ENCODE data around the gene ATF2. TPM values are rescaled to one million over a fixed set of nuclear protein-coding genes. Genes with fewer than 3 reads are reported as not detected.
A peak's percentile ranks its signal among the peaks of the same experiment; 100 is the strongest.

ATF2 gene
- total RNA-seq, 1 donor from 2014 or later: 71.0 TPM

DNA sequence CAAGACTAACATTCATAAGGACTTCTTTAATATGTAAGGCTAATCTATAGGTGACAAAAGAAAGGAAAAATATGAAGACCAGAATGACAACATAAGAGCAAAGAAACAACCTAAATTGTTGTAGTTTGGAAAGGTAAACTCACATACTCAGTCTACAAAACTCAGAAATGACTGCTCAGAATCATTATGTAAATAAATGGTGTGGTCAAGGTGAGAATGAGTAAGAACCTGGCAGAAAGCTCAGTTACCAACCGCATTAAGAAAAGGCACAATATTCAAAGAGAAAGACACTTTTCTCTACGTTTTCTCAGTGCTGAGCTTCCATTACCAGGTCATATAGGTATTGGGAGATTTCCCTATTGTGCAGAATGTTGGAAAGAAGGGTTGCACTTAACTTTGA lies 15.8 kb downstream of the ATF2 start:
- DNase-seq (ENCODE audit: extremely low spot score, unreplicated experiment): no peak
- Mint-ChIP-seq H3K4me1 (ENCODE audit: unreplicated experiment) (peaks cover 51% of the 10 kb centered on the region), H3K27ac (ENCODE audit: unreplicated experiment) (peak overlapping the region; percentile 45), H3K36me3 (ENCODE audit: unreplicated experiment) (peaks cover 19% of the 10 kb centered on the region), H3K9me3 (ENCODE audit: unreplicated experiment) (no peaks in the 10 kb centered on the region), H3K27me3 (ENCODE audit: unreplicated experiment) (no peaks in the 10 kb centered on the region), H3K4me3 (ENCODE audit: unreplicated experiment) (no peak overlapping the region)
- TF ChIP-seq, protein P1, sequence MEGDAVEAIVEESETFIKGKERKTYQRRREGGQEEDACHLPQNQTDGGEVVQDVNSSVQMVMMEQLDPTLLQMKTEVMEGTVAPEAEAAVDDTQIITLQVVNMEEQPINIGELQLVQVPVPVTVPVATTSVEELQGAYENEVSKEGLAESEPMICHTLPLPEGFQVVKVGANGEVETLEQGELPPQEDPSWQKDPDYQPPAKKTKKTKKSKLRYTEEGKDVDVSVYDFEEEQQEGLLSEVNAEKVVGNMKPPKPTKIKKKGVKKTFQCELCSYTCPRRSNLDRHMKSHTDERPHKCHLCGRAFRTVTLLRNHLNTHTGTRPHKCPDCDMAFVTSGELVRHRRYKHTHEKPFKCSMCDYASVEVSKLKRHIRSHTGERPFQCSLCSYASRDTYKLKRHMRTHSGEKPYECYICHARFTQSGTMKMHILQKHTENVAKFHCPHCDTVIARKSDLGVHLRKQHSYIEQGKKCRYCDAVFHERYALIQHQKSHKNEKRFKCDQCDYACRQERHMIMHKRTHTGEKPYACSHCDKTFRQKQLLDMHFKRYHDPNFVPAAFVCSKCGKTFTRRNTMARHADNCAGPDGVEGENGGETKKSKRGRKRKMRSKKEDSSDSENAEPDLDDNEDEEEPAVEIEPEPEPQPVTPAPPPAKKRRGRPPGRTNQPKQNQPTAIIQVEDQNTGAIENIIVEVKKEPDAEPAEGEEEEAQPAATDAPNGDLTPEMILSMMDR (IDR thresholded peaks at IDR 0.05): no peak

DNA sequence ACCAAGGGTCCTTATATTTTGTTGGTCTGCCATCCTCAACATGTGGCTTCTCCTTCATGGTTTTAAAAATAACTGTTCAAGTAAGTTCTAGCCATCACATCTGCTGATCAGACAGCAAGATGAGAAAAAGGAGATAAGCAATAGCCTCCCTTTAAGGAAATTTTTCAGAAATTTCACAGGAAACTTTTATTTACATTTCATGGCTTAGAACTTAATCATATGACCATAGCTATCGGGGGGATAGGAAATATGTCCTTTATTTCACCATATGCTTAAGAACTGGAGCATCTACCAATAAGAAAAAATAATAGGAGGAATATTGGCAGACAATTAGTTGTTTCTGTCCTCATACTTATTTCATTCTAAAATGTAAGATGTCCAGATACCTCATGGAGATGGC lies 16.2 kb downstream of the ATF2 start:
- TF ChIP-seq, protein P1 (IDR thresholded peaks at IDR 0.05): no peak
- no peaks in the 10 kb centered on the region for H3K9me3 Mint-ChIP-seq (ENCODE audit: unreplicated experiment)
- H3K27me3 Mint-ChIP-seq (ENCODE audit: unreplicated experiment): no peaks in the 10 kb centered on the region
- DNase-seq (ENCODE audit: extremely low spot score, unreplicated experiment): no peak
- peaks cover 19% of the 10 kb centered on the region for H3K36me3 Mint-ChIP-seq (ENCODE audit: unreplicated experiment)
- H3K4me1 Mint-ChIP-seq (ENCODE audit: unreplicated experiment): peaks cover 56% of the 10 kb centered on the region
- peak overlapping the region; percentile 45 for H3K27ac Mint-ChIP-seq (ENCODE audit: unreplicated experiment)
- H3K4me3 Mint-ChIP-seq (ENCODE audit: unreplicated experiment): no peak overlapping the region

DNA sequence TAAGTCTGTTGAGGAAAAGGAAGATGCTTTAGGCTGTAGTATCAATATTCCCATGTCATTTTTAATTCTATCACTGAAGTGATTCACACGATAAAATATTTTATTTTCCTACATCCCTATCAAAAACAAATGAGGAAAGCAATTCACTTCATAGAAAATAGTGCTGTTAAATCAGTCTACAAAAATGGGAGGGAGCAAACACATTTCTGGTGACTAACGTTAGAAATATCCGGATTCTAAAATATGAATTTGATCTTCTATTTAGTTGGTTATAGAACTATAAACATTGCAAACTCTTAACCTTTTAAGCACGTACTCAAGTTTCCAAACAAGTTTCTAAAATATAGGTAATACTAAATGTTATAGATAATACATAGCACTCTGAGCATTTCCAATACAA lies 20.8 kb downstream of the ATF2 start:
- no peak overlapping the region for H3K4me3 Mint-ChIP-seq (ENCODE audit: unreplicated experiment)
- DNase-seq (ENCODE audit: extremely low spot score, unreplicated experiment): no peak
- no peaks in the 10 kb centered on the region for H3K27me3 Mint-ChIP-seq (ENCODE audit: unreplicated experiment)
- H3K9me3 Mint-ChIP-seq (ENCODE audit: unreplicated experiment): no peaks in the 10 kb centered on the region
- peaks cover 31% of the 10 kb centered on the region for H3K36me3 Mint-ChIP-seq (ENCODE audit: unreplicated experiment)
- H3K4me1 Mint-ChIP-seq (ENCODE audit: unreplicated experiment): peaks cover 40% of the 10 kb centered on the region
- TF ChIP-seq, protein P1 (IDR thresholded peaks at IDR 0.05): no peak
- peak overlapping the region; percentile 75 for H3K27ac Mint-ChIP-seq (ENCODE audit: unreplicated experiment)

DNA sequence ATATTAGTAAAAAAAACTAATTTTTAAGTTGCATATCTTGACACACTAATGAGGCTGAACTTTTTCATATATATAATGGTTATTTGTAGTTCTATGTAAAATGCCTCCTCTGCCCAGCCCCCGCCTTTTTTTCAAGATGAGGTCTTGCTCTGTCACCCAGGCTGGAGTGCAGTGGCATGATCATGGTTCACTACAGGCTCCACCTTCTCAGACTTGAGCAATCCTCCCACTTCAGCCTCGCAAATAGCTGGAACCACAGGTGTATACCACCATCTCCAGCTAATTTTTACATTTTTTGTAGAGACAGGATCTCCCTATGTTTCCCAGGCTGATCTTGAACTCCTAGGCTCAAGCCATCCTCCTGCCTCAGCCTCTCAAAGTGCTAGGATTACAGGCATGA lies 24.3 kb downstream of the ATF2 start:
- Mint-ChIP-seq H3K27me3 (ENCODE audit: unreplicated experiment) (no peaks in the 10 kb centered on the region), H3K9me3 (ENCODE audit: unreplicated experiment) (no peaks in the 10 kb centered on the region), H3K27ac (ENCODE audit: unreplicated experiment) (no peak overlapping the region), H3K36me3 (ENCODE audit: unreplicated experiment) (peaks cover 21% of the 10 kb centered on the region), H3K4me3 (ENCODE audit: unreplicated experiment) (no peak overlapping the region), H3K4me1 (ENCODE audit: unreplicated experiment) (peaks cover 36% of the 10 kb centered on the region)
- no peak for DNase-seq (ENCODE audit: extremely low spot score, unreplicated experiment)
- TF ChIP-seq, protein P1 (IDR thresholded peaks at IDR 0.05): no peak

DNA sequence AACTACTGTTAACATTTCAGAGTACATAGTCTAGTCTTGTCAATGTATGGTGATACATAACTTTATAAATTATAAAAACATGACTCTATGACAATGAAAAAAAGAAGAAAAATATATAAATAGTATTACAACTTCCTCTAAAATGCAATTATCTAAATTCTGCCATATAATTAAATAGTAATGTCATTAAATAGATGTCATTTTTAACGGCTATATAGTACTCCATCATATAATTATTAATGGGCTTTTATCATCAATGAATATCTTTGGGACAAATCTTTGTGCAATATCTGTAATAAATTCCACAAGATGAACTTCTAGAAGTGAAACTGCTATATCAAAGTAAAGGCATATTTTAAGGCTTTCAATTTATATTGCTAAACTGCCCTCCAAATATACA lies 24.8 kb downstream of the ATF2 start:
- no peak overlapping the region for H3K27ac Mint-ChIP-seq (ENCODE audit: unreplicated experiment)
- peaks cover 33% of the 10 kb centered on the region for H3K4me1 Mint-ChIP-seq (ENCODE audit: unreplicated experiment)
- no peaks in the 10 kb centered on the region for H3K27me3 Mint-ChIP-seq (ENCODE audit: unreplicated experiment)
- TF ChIP-seq, protein P1 (IDR thresholded peaks at IDR 0.05): no peak
- no peaks in the 10 kb centered on the region for H3K9me3 Mint-ChIP-seq (ENCODE audit: unreplicated experiment)
- no peak for DNase-seq (ENCODE audit: extremely low spot score, unreplicated experiment)
- peaks cover 17% of the 10 kb centered on the region for H3K36me3 Mint-ChIP-seq (ENCODE audit: unreplicated experiment)
- no peak overlapping the region for H3K4me3 Mint-ChIP-seq (ENCODE audit: unreplicated experiment)
